Measurements from ENCODE around the gene MDM4. TPM values are rescaled to one million over a fixed set of nuclear protein-coding genes. Genes with fewer than 3 reads are reported as not detected.

The MDM4 gene
- polyA plus RNA-seq, 4 donors = 20.6 to 40.1 (median 24.1) TPM

- DNase-seq (ENCODE audit: low read depth in 4 of 4, low spot score in 3 of 4) = no peak
Observed at GRCh38 chr1:204491655-204492054, 24.6 kb upstream of the MDM4 start.

- peak in 1 of 4 donors; percentile 49 for DNase-seq (ENCODE audit: low read depth in 4 of 4, low spot score in 3 of 4)
Observed at GRCh38 chr1:204493145-204493983, 22.8 kb upstream of the MDM4 start.

GRCh38 chr1:204493984-204494280, 22.3 kb upstream of the MDM4 start:
- no peak for DNase-seq (ENCODE audit: low read depth in 4 of 4, low spot score in 3 of 4)

GRCh38 chr1:204494281-204495077, 21.7 kb upstream of the MDM4 start, which contains the start of gene PIK3C2B:
Gene PIK3C2B, minus strand, starts transcription at chr1:204494805. Its CDS starts 25,003 bp downstream, at chr1:204469802.
- DNase-seq (ENCODE audit: low read depth in 4 of 4, low spot score in 3 of 4) = peak in 2 of 4 donors; percentile 69 to 79

- DNase-seq (ENCODE audit: low read depth in 4 of 4, low spot score in 3 of 4) = no peak
Observed at GRCh38 chr1:204495078-204495753, 21.0 kb upstream of the MDM4 start.

GRCh38 chr1:204495777-204496176, 20.4 kb upstream of the MDM4 start:
- DNase-seq (ENCODE audit: low read depth in 4 of 4, low spot score in 3 of 4) = no peak

GRCh38 chr1:204498981-204499380, 17.2 kb upstream of the MDM4 start:
- DNase-seq (ENCODE audit: low read depth in 4 of 4, low spot score in 3 of 4) = no peak

- DNase-seq (ENCODE audit: low read depth in 4 of 4, low spot score in 3 of 4) = no peak
Observed at GRCh38 chr1:204499511-204500468, 16.4 kb upstream of the MDM4 start.

- no peak for DNase-seq (ENCODE audit: low read depth in 4 of 4, low spot score in 3 of 4)
Observed at GRCh38 chr1:204502241-204502640, 14.0 kb upstream of the MDM4 start.

- DNase-seq (ENCODE audit: low read depth in 4 of 4, low spot score in 3 of 4) = peak in 2 of 4 donors; percentile 62 to 74
Observed at GRCh38 chr1:204503122-204503912, 12.9 kb upstream of the MDM4 start.

- DNase-seq (ENCODE audit: low read depth in 4 of 4, low spot score in 3 of 4) = no peak
Observed at GRCh38 chr1:204503913-204504519, 12.2 kb upstream of the MDM4 start.

- DNase-seq (ENCODE audit: low read depth in 4 of 4, low spot score in 3 of 4) = no peak
Observed at GRCh38 chr1:204505674-204506200, 10.5 kb upstream of the MDM4 start.

- peak in 2 of 4 donors; percentile 64 to 78 for DNase-seq (ENCODE audit: low read depth in 4 of 4, low spot score in 3 of 4)
Observed at GRCh38 chr1:204506201-204506968, 9.8 kb upstream of the MDM4 start.

GRCh38 chr1:204506969-204507316, 9.3 kb upstream of the MDM4 start:
- DNase-seq (ENCODE audit: low read depth in 4 of 4, low spot score in 3 of 4) = peak; percentile 93 to 95 (median 94)

GRCh38 chr1:204507317-204508105, 8.7 kb upstream of the MDM4 start:
- peak in 1 of 4 donors; percentile 43 for DNase-seq (ENCODE audit: low read depth in 4 of 4, low spot score in 3 of 4)

GRCh38 chr1:204509186-204509635, 7.0 kb upstream of the MDM4 start:
- DNase-seq (ENCODE audit: low read depth in 4 of 4, low spot score in 3 of 4) = no peak

- DNase-seq (ENCODE audit: low read depth in 4 of 4, low spot score in 3 of 4) = no peak
Observed at GRCh38 chr1:204511366-204511765, 4.8 kb upstream of the MDM4 start.

Data from right renal pelvis (tissue), 4 donors.